Fibroblast of skin of abdomen (primary cell): ENCODE results near the gene SRRT.

ENCODE experiments used
- DNase-seq: peaks from one replicate; pipeline ENCODE4 v3.0.0-alpha.2; 2013

Gene SRRT

DNA sequence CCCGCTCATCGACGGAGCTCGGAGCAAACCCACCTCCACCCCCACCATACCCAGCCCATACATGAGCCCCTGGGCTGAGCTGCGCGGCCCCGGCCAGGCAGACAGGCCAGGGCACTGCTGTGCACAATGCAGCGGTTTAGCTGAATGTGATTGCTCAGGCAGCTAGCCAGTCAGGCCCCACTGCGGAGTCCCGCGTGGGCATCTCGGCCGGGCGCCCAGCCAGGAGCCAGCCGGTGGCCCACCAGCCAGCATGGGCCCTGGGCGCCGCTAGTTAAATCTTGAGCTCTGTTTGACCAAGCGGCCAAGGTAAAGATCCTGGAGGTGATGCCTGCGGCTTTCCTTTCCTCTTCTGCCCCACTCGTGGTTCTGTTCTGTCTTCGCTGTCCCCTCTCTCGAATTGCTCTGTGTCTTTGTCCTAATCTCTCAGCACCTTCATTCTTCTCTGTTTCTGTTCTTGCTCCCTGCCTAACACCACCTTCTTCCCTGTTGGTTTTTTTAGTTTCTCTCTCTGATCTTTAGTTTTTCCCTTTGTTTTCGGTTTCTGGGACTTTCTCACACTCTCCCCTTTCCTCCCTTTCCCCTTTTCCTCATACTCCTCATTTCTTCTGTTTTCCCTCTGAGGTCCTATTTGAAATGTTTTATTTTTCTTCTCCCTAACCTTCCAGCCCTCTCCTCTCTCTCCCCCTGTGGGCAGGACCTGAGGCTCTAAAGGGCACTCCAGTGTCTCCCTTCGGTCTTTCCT, 8.1 kb downstream of the SRRT start:
- DNase-seq: no peak

DNA sequence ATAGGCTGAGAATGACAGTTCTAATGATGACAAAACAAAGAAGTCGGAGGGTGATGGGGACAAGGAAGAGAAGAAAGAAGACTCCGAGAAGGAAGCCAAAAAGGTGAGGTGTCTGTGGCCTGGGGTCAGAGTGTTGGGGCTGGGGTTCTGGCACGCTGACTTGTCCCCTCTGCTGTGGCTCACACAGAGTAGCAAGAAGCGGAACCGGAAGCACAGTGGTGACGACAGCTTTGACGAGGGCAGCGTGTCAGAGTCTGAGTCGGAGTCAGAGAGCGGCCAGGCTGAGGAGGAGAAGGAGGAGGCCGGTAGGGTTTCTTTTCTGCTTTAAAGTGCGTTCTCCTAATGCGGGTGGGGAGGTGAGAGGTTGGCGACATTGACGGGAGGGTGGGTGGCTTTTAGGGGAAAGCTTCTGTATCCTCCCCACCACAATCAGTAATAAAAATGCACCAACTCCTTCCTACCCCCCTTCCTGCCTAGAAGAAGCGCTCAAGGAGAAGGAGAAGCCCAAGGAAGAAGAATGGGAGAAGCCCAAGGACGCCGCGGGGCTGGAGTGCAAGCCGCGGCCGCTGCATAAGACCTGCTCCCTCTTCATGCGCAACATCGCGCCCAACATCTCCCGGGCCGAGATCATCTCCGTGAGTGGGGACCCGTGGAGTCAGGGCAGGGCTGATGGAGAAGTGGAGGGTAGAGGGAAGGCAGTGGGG, 10.0 kb downstream of the SRRT start:
- DNase-seq: no peak

GRCh38 chr7:100885440-100886141, 10.7 kb downstream of the SRRT start:
- no peak for DNase-seq

GRCh38 chr7:100886142-100886935, 11.4 kb downstream of the SRRT start:
- no peak for DNase-seq

GRCh38 chr7:100886936-100887515, 12.1 kb downstream of the SRRT start:
- DNase-seq: no peak

GRCh38 chr7:100887516-100888290, 12.8 kb downstream of the SRRT start:
- DNase-seq: no peak

- DNase-seq: no peak
Measured at GRCh38 chr7:100888291-100888987, 13.5 kb downstream of the SRRT start.

- no peak for DNase-seq
Measured at GRCh38 chr7:100888988-100889750, 14.3 kb downstream of the SRRT start, which contains the start of gene UFSP1. Gene UFSP1 (minus strand): TSS chr7:100889715. CDS start chr7:100889271, 444 bp downstream.

- no peak for DNase-seq
Measured at GRCh38 chr7:100890653-100891567, 16.0 kb downstream of the SRRT start.

DNA sequence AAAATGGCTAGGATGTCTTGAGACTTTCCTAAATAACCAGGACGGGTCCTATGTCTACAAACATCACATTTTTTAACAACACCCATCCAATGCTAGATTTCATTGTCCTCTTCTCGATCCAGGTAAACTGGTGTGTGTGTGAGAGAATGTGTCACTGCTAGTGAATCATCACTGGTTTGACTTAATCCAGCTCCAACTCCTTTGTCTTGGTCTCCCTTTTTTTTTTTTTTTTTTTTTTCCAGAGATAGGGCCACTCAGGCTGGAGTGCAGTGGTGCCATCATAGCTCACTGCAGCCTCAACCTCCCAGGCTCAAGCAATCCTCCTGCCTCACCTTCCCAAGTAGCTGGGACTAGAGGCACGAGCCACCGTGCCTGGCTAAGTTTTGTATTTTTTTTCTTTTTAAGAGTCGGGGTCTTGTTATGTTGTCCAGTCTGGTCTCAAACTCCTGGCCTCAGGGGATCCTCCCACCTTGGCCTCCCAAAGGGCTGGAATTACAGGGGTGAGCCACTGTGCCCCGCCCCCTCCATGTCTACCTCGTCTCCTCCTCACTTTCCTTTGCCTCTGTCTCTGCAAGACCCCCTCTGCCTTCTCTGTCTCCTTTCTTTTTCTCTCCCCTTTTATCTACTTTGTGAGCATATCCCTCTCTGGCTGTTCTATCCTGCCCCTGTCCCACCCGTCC, 16.8 kb downstream of the SRRT start:
- peak; percentile 30 for DNase-seq

GRCh38 chr7:100892364-100893317, 17.7 kb downstream of the SRRT start:
- DNase-seq: no peak

DNA sequence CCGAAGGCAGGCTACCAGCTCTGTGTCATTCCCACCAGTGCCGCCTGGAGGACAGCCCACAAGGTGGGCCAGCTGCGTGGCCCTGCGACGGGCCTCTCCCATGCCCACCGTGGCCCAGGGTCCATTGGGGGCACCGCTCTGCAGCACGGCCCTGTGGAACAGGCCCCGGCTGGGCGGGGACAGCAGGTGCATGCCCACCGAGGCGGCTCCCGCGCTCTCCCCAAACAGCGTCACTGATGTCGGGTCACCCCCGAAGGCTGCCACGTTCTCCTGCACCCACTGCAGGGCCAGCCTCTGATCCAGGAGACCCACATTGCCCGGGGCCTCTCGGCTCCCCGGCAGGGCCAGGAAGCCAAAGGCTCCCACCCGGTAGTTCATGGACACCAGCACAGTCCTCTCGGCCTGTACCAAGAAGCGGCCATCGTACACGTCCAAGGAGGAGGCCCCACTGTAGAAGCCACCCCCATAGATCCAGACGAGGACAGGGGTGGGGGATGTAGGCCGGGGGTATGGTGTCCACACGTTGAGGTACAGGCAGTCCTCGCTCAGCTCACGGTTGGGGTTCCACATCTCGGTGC, 18.5 kb downstream of the SRRT start:
- no peak for DNase-seq

GRCh38 chr7:100893910-100894721, 19.2 kb downstream of the SRRT start:
- no peak for DNase-seq

DNA sequence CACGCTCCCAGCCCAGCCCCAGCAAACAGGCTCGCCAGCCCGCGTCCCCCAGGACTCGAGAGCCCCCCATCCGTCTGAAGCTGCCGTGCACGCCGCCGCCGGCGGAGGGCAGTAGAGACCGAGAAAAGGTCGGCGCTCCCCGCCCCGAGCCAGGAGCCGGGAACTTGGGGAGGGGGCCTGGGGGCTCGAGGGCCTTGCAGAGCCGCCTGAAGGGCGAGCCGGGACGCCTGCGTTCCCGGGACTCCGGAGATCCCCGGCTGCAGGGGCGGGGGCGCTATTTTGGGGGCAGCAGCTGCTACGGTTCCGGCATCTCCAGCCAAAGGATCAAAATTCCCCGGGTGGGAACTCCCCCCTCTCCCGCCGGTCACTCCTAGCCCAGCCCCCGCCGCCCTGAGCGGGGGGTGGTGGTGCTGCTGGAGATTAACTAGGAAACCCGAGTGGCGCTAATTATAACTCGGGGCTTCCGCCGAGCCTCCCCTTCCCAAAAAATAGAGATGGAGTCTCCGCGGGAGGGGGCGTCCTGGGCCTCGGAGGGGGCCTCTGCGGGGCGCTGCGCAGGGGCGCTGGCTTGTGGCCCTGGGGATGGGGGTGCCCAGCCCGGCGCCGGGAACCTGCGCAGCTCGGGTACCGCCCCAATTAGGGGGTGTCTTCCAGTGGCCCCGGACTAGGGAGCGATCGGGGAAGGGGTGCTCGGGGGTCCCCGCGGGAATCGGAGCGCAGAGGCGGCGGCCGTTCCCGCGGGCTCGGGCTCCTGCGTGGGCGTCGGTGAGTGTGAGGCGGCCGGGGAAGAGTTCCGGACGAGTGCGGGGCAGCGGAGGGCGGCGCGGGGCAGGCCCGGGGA, 20.2 kb downstream of the SRRT start:
- no peak for DNase-seq

DNA sequence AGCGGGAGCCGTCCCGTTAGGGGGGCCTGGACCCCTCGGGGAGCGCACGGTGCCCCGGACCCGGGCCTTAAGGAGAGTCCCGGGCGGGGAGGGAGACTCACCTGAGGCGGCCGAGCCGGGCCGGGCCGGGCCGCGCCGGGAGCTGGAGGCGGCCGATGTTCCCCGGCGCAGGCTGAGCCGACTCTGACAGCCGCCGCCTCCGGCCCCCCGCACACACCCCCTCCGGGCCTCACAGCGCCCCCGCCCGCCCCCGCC, 20.7 kb downstream of the SRRT start, which contains the start of gene ACHE:
Gene ACHE (minus strand): TSS at position 188 of the 255 bp plus-strand sequence. CDS start 1,656 bp downstream, outside the sequence.
- no peak for DNase-seq
